GM10266 (cell line): ENCODE results near the gene ZXDC.

Source experiments
- DNase-seq: peaks from one replicate; pipeline ENCODE4 v3.0.0; 2012; ENCODE audit errors: extremely low spot score
- TF ChIP-seq, protein P1 (sequence below): IDR thresholded peaks from 2 replicates; pipeline ENCODE4 v1.5.1; 2012; ENCODE audit warnings: mild to moderate bottlenecking, low read depth; ENCODE audit not compliant: control insufficient read depth, insufficient read depth; ENCODE audit errors: missing control alignments

Gene ZXDC

DNA sequence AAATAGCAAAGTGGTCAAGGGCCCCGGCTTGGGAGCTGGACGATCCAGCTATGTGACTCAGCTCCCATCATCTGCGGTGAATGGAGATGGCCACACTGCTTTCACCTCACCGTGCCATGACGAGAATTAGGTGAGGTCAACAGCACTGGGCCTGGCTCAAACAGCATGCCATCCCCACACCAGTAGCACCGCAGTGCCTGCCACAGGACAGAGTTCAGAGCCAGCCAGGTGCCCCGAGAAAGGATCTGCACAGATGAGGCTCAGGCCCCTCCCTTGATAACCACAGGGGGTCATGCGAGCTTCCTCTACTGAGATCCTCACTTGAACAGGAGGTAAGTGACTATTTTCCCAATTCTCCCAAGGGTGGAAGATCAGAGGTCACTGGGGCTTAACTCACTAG, 29.4 kb downstream of the ZXDC start:
- no peak for DNase-seq
- TF ChIP-seq, protein P1, sequence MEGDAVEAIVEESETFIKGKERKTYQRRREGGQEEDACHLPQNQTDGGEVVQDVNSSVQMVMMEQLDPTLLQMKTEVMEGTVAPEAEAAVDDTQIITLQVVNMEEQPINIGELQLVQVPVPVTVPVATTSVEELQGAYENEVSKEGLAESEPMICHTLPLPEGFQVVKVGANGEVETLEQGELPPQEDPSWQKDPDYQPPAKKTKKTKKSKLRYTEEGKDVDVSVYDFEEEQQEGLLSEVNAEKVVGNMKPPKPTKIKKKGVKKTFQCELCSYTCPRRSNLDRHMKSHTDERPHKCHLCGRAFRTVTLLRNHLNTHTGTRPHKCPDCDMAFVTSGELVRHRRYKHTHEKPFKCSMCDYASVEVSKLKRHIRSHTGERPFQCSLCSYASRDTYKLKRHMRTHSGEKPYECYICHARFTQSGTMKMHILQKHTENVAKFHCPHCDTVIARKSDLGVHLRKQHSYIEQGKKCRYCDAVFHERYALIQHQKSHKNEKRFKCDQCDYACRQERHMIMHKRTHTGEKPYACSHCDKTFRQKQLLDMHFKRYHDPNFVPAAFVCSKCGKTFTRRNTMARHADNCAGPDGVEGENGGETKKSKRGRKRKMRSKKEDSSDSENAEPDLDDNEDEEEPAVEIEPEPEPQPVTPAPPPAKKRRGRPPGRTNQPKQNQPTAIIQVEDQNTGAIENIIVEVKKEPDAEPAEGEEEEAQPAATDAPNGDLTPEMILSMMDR = no peak

DNA sequence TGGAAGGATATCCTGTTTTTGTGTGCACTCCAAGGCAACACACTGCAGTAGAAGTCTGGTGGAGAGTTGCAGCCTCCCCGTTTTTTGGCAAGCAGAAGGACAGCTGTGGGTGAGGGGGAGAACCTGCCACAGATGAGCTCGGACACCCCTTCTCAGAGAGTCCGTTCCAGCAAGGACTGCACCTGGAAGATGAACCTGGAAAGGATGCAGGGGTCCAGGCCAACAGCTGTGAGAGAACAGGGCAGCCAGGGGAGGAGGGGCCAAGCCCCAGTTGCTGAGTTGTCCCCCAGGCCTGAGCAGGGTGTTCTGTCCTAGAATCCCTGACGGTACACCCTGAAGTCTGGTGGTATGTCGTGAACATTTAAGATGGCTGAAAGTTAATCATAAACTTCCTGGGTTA, 30.2 kb downstream of the ZXDC start:
- TF ChIP-seq, protein P1 = no peak
- DNase-seq = no peak

DNA sequence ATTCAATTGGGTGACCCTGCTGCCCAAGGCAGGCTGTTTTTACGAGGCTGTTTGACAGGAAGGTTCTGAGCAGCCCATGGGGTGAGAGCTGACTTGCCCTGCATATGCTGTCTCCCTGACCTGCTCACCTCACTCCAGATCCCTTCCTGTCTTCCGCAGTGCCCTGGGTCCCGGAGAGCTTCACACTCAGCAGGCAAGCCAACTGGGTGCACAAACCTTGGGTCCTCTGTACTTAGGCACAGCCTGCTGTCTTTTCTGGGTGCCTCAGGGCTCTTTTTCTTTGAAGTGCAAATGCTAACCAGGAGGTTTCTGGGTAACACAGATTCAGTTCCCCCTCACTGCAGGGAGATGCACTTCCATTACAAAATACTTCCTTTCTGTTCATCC, 32.8 kb downstream of the ZXDC start:
- TF ChIP-seq, protein P1 = no peak

DNA sequence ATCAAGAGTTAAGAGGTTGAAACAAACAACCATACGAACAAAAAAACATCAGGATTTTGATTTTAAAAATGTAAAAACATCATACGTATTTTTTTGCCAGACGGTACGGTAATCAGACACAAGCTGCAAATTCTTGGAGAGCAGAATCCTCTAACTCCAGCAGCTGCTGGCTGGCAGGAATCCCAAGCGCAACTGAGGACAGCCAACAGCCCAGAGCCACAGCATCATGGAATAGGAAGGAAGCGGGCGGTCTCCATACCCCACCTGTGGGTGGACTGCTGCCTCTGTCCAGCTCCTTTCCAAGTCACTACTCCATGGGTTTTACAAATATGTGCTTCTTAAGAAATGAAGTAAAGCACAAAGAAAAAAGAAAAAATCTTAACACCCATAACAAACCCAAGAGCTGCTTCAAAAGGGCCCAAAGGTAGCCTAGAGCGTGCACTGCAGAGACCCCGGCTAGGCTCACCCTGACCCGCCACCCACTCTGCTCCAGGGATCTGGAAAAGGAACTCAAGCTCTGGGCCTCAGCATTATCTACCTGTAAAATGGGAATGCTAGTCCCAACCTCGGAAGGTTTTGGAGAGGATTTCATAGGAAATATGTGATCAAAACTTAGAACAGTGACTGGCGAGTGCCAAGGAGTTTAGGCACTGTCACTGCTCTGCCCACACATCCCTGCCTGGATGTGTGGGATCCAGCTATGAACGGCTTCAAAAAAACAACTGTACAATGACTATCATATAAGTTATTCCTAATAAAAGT, 33.4 kb downstream of the ZXDC start:
- DNase-seq = no peak
- TF ChIP-seq, protein P1 = no peak

More for the DNA sequence above, 32.8 kb downstream of the ZXDC start:
- DNase-seq = no peak

DNA sequence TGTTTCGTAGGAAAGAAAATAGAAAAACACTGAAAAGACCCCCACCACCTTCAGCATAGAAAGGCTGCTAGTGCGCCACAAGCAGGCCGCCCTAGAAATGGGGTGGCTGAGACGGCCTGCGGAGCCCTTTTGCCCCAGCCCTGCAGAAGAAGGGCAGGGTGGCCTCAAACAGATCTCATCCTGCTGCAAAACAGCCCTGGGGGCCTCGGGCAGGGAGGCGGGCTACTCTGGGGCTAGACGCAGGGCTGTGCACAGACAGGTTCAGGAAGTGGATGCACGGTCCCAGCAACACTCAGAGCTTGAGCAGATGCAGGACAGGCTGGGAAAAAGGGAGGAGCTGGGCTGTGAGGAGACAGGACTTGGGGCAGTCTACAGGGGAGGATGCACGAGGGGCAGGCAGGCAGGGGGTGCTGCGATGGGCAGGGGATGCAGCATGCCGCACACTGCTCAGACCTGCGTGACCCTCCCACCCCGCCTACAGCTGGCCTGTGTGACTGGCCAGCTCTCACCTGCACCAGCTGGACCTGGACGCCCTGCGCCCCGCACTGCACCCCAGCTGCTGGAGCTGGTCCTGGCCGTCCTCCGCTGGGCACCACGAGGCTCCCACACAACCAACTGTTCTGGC, 34.3 kb downstream of the ZXDC start:
- TF ChIP-seq, protein P1 = no peak
- no peak for DNase-seq

DNA sequence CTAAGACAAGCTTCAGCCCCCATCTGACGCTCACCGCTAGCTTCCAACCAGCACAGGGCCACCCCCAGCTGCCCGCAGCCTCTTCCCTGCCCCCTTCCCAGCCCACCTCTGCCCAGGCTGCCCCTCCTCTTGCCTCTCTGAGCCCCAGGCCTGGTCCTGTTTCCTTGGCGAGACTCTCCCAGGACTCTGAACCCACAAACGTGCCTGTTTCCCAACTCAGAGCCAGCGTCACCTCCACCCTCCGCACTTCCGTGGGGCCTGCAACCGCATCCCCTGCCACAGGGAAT, 35.0 kb downstream of the ZXDC start:
- TF ChIP-seq, protein P1 = no peak
- DNase-seq = no peak

DNA sequence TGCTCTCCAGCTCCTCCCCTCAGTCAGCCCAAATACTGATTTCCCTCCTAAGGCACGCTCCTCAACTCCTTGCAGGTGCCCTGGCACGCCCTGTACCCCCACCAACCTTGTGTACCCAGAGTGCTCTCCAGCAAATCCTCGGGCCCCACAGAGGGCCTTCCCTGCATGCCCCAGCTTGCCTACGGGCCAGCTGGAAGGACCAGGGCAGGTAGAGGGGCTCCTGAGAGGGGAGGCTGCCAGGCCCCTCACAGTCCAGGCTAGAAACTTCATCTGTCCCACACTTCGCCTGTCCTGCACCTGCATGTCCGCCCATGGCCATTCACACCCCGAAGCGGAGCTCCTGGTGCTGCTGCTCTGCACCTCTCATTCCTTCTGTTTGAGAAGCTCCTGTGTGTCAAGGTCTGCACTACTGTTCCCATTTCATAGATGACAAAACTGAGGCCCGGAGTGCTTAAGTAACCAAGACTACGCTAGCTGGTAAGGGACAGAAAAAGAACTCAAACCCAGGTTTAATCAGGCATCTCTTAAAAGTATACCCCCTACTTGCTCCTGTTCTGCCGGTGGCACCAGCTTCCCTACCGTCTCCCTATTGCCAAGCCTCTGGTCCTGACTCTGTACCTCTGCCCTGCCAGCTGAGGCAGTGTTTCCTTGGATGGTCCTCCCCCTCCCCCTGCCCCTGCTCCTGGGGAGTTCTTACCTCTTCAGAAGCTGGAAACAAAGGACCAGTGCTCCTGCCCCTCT, 35.6 kb downstream of the ZXDC start:
- DNase-seq = no peak
- TF ChIP-seq, protein P1 = no peak
